A549 (cell line): ENCODE results near the gene TMEM203. TPM values are rescaled to one million over a fixed set of nuclear protein-coding genes. Genes with fewer than 3 reads are reported as not detected.

Source experiments
- ATAC-seq, 2 experiments: fragments of 200-7000 bp in 1 of 2; fragments of >200 bp in 1 of 2; cut with Nextera tagmentation in 1 of 2; cut with Tn5 transposase in 1 of 2; 3 replicates each; pipeline versions ENCODE4 v1.8.0 to v1.9.1; 2018 to 2020; ENCODE audit warnings: mild to moderate bottlenecking in 1 of 2, moderate library complexity in 1 of 2
- CTCF ChIA-PET: fragments of 300-600 bp; sonication (Branson Sonifier 250); formaldehyde crosslinking; extraction: SDS; loops from one replicate; lab custom pipeline; 2021; ENCODE audit warnings: antibody characterized with exemption, inconsistent platforms; lab: Yijun Ruan, JAX
- POLR2A ChIA-PET: fragments of 350-600 bp; formaldehyde crosslinking; extraction: SDS; loops from one replicate; lab custom pipeline; 2021; ENCODE audit warnings: antibody characterized with exemption, inconsistent platforms; lab: Yijun Ruan, JAX
- DNase-seq, 2 experiments: peaks; one replicate each; pipeline versions ENCODE4 v3.0.0 to v3.0.0-alpha.2; 2011 to 2016; ENCODE audit warnings: low read depth in 1 of 2, low spot score in 1 of 2
- FAIRE-seq: peaks from 2 replicates; lab custom pipeline; 2011; peaks lifted over from hg19 to GRCh38; lab: Jason Lieb, UNC
- H3K27ac ChIP-seq, 2 experiments: fragments of >200 bp; sonication (Bioruptor Twin); formaldehyde crosslinking; 3 replicates each; pipeline ENCODE4 v1.5.1; 2016 to 2017
- H3K4me1 ChIP-seq: fragments of >200 bp; sonication (Bioruptor Twin); formaldehyde crosslinking; 3 replicates; pipeline ENCODE4 v1.6.1; 2016
- H3K4me2 ChIP-seq: fragments of >200 bp; sonication (Bioruptor Twin); formaldehyde crosslinking; 3 replicates; pipeline ENCODE4 v1.6.1; 2016
- H3K4me3 ChIP-seq: fragments of >200 bp; sonication (Bioruptor Twin); formaldehyde crosslinking; 3 replicates; pipeline ENCODE4 v1.5.1; 2016
- H3K9me3 ChIP-seq: fragments of >200 bp; sonication (Bioruptor Twin); formaldehyde crosslinking; 3 replicates; pipeline ENCODE4 v1.6.1; 2016
- CBX2 ChIP-seq: fragments of 200-600 bp; sonication (generic); IDR thresholded peaks from 2 replicates; pipeline ENCODE4 v1.6.1; 2016; ENCODE audit warnings: low read depth, mild to moderate bottlenecking, borderline replicate concordance
- CBX8 ChIP-seq: fragments of 200-600 bp; sonication (generic); IDR thresholded peaks from 2 replicates; pipeline ENCODE4 v1.6.1; 2016
- CHD4 ChIP-seq: fragments of 200-600 bp; sonication (generic); IDR thresholded peaks from 2 replicates; pipeline ENCODE4 v1.6.1; 2016; ENCODE audit warnings: antibody characterized with exemption, mild to moderate bottlenecking, borderline replicate concordance
- EP300 ChIP-seq, 2 experiments: fragments of >200 bp; sonication (Bioruptor Twin); formaldehyde crosslinking; IDR thresholded peaks; 2 replicates in 1 of 2; 3 replicates in 1 of 2; pipeline ENCODE4 v1.6.1; 2016 to 2017
- FOSL2 ChIP-seq, 2 experiments: fragments of 450-650 bp in 1 of 2; fragments of >200 bp in 1 of 2; sonication (Bioruptor Twin) in 1 of 2; formaldehyde crosslinking; IDR thresholded peaks; 2 replicates each; pipeline versions ENCODE4 v1.5.0 to v1.6.1; 2016 to 2020; ENCODE audit warnings: mild to moderate bottlenecking in 1 of 2, moderate library complexity in 1 of 2
- FOXS1 ChIP-seq: fragments of 250-450 bp; sonication (Bioruptor Pico); IDR thresholded peaks from 2 replicates; pipeline ENCODE4 v1.5.0; 2020; ENCODE audit warnings: mild to moderate bottlenecking, moderate library complexity
- JUN ChIP-seq, 2 experiments: fragments of >200 bp; sonication (Bioruptor Twin); formaldehyde crosslinking; IDR thresholded peaks; 2 replicates in 1 of 2; 3 replicates in 1 of 2; pipeline ENCODE4 v1.6.1; 2016 to 2017
- JUNB ChIP-seq: fragments of >200 bp; sonication (Bioruptor Twin); formaldehyde crosslinking; IDR thresholded peaks from 2 replicates; pipeline ENCODE4 v1.6.1; 2016
- KDM1A ChIP-seq: fragments of 200-600 bp; sonication (generic); IDR thresholded peaks from 2 replicates; pipeline ENCODE4 v1.6.1; 2016; ENCODE audit warnings: low read depth, mild to moderate bottlenecking
- MAFK ChIP-seq: fragments of 450-650 bp; IDR thresholded peaks from 2 replicates; pipeline ENCODE4 v1.6.1; 2014; ENCODE audit not compliant: partially characterized antibody
- MAZ ChIP-seq: fragments of 150-350 bp; IDR thresholded peaks from 2 replicates; pipeline ENCODE4 v1.6.1; 2014; ENCODE audit warnings: antibody characterized with exemption, low read depth, low read length, borderline replicate concordance
- MYC ChIP-seq: IDR thresholded peaks from 2 replicates; pipeline ENCODE4 v1.6.1; 2012; ENCODE audit warnings: mild to moderate bottlenecking, inconsistent platforms, low read length, improper control_type of control experiment, borderline replicate concordance
- PHF8 ChIP-seq: fragments of 200-600 bp; sonication (generic); IDR thresholded peaks from 2 replicates; pipeline ENCODE4 v1.6.1; 2016; ENCODE audit warnings: low read depth, mild to moderate bottlenecking, antibody characterized with exemption, moderate library complexity, borderline replicate concordance
- POLR2A ChIP-seq: IDR thresholded peaks from 2 replicates; pipeline ENCODE4 v1.6.1; 2012; ENCODE audit warnings: mild to moderate bottlenecking, low read length
- RAD21 ChIP-seq, 2 experiments: fragments of >200 bp in 1 of 2; sonication (Bioruptor Twin) in 1 of 2; formaldehyde crosslinking in 1 of 2; IDR thresholded peaks in 1 of 2; conservative IDR thresholded peaks in 1 of 2; 2 replicates in 1 of 2; 3 replicates in 1 of 2; pipeline ENCODE4 v1.6.1; 2012 to 2018; ENCODE audit warnings: inconsistent platforms in 1 of 2
- RARB ChIP-seq: fragments of 250-450 bp; sonication (Bioruptor Pico); IDR thresholded peaks from 2 replicates; pipeline ENCODE4 v1.8.0; 2021; ENCODE audit warnings: mild to moderate bottlenecking, moderate library complexity
- RNF2 ChIP-seq: fragments of 200-600 bp; sonication (generic); IDR thresholded peaks from 2 replicates; pipeline ENCODE4 v1.6.1; 2016; ENCODE audit warnings: low read depth, mild to moderate bottlenecking, antibody characterized with exemption, moderate library complexity, borderline replicate concordance
- SREBF2 ChIP-seq: fragments of 450-650 bp; IDR thresholded peaks from 2 replicates; pipeline ENCODE4 v1.6.1; 2014; ENCODE audit warnings: mild to moderate bottlenecking, moderate library complexity
- TFCP2L1 ChIP-seq: fragments of 250-450 bp; sonication (Bioruptor Pico); IDR thresholded peaks from 2 replicates; pipeline ENCODE4 v1.5.0; 2021; ENCODE audit warnings: mild to moderate bottlenecking
- WGBS: methylation state at CpG from one replicate; pipeline ENCODE4 v1.1.6; 2017; ENCODE audit errors: missing lambda C conversion rate; 5-methylcytosine and 5-hydroxymethylcytosine counted together
- polyA plus RNA-seq, 4 experiments: library from polyadenylated mRNA; depleted of rRNA in 3 of 4; stranded (reverse); fragments of >200 nt; fragmentation: RNase III in 1 of 4; extraction: RNeasy Plus Mini Kit Qiagen cat#74134 plus additional on column Dnase treatment in 1 of 4; gene quantifications; 2 replicates in 3 of 4; 3 replicates in 1 of 4; pipeline ENCODE4 v1.2.3, GENCODE V29; 2011 to 2017
- TF ChIP-seq, protein P1 (sequence below): IDR thresholded peaks from 2 replicates; pipeline ENCODE4 v1.6.1; 2012
- TF ChIP-seq, protein P2 (sequence below): IDR thresholded peaks from 2 replicates; pipeline ENCODE4 v1.6.1; 2012
- TF ChIP-seq, protein P3 (sequence below): fragments of >200 bp; sonication (Bioruptor Twin); formaldehyde crosslinking; IDR thresholded peaks from 3 replicates; pipeline ENCODE4 v1.6.1; 2016
- TF ChIP-seq, protein P4 (sequence below): fragments of >200 bp; sonication (Bioruptor Twin); formaldehyde crosslinking; IDR thresholded peaks from 2 replicates; pipeline ENCODE4 v1.6.1; 2016
- TF ChIP-seq, protein P5 (sequence below): fragments of 250-450 bp; sonication (Bioruptor Pico); IDR thresholded peaks from 2 replicates; pipeline ENCODE4 v1.5.0; 2021; ENCODE audit warnings: mild to moderate bottlenecking, moderate library complexity, borderline replicate concordance

The TMEM203 gene
- polyA plus RNA-seq, 2 of the 4 experiments (the other 2 are of a cell fraction), result 31.0 to 47.3 TPM

DNA sequence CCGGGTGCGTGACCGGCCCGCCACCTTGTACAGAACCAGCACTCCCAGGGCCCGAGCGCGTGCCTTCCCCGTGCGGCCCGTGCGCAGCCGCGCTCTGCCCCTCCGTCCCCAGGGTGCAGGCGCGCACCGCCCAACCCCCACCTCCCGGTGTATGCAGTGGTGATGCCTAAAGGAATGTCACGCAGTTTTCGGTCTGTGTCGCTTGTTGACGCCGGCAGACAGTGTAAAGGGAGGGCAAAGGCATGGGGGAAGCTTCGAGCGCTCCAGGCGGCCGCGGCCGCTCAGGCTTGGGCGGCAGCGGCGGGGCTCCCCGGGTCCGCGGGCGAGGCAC, 36.9 kb downstream of the TMEM203 start:
- H3K27ac ChIP-seq, result peak overlapping the region; percentile 59 to 78
- CTCF ChIA-PET, result interaction anchor here (0.8 to 16.5 kb wide), 8 partner anchors 8 to 68 kb away, joined by 3 to 156 read pairs (median 7); partner anchors contain the start of genes ANAPC2, RNF224 and SSNA1
- FAIRE-seq, result no peak

DNA sequence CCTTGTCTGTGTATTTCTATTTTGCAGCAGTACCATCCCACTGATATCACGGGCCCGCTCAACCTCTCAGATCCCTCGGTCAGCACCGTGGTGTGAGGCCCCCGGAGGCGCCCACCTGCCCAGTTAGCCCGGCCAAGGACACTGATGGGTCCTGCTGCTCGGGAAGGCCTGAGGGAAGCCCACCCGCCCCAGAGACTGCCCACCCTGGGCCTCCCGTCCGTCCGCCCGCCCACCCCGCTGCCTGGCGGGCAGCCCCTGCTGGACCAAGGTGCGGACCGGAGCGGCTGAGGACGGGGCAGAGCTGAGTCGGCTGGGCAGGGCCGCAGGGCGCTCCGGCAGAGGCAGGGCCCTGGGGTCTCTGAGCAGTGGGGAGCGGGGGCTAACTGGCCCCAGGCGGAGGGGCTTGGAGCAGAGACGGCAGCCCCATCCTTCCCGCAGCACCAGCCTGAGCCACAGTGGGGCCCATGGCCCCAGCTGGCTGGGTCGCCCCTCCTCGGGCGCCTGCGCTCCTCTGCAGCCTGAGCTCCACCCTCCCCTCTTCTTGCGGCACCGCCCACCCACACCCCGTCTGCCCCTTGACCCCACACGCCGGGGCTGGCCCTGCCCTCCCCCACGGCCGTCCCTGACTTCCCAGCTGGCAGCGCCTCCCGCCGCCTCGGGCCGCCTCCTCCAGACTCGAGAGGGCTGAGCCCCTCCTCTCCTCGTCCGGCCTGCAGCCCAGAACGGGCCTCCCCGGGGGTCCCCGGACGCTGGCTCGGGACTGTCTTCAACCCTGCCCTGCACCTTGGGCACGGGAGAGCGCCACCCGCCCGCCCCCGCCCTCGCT, 37.5 kb downstream of the TMEM203 start:
- ChIA-PET CTCF (interaction anchor here (0.8 to 16.5 kb wide), 8 partner anchors 9 to 69 kb away, joined by 3 to 156 read pairs (median 7); partner anchors contain the start of genes ANAPC2, CYSRT1, RNF224 and SSNA1), POLR2A (interaction anchor here (0.6 to 2.0 kb wide), 9 partner anchors 9 to 81 kb away, joined by 3 to 10 read pairs (median 4); partner anchors contain the start of genes MAN1B1, SSNA1 and TUBB4B)
- ATAC-seq (peak; percentile 17 to 57; a peak in 5 of 6 replicates), DNase-seq (peak in 1 of 2 experiments; percentile 77), FAIRE-seq (no peak)
- Histone ChIP-seq H3K27ac (peak overlapping the region; percentile 59 to 78), H3K4me2 (peak overlapping the region; percentile 99), H3K4me3 (peak overlapping the region; percentile 47), H3K9me3 (no peaks in the 10 kb centered on the region), H3K4me1 (peaks cover 27% of the 10 kb centered on the region)
- 1% methylated on average over 13 of the region's 57 CpGs for WGBS
- TF ChIP-seq, protein P1, sequence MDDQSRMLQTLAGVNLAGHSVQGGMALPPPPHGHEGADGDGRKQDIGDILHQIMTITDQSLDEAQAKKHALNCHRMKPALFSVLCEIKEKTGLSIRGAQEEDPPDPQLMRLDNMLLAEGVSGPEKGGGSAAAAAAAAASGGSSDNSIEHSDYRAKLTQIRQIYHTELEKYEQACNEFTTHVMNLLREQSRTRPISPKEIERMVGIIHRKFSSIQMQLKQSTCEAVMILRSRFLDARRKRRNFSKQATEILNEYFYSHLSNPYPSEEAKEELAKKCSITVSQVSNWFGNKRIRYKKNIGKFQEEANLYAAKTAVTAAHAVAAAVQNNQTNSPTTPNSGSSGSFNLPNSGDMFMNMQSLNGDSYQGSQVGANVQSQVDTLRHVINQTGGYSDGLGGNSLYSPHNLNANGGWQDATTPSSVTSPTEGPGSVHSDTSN, result 0 out of 2 replicates have a peak, but pooled peaks have one; percentile 25
- peak; percentile 12; the same call in 1 of the 2 replicates for TF ChIP-seq POLR2A
- TF ChIP-seq JUN (IDR thresholded peaks at IDR 0.05), result peak in 1 of 2 experiments; percentile 29; a peak in 1 of 5 replicates
- TF ChIP-seq MYC, result no peak

More for the DNA sequence above, 36.9 kb downstream of the TMEM203 start:
- Histone ChIP-seq H3K4me3 (peak overlapping the region; percentile 47), H3K9me3 (no peaks in the 10 kb centered on the region), H3K4me2 (peak overlapping the region; percentile 99), H3K4me1 (peaks cover 27% of the 10 kb centered on the region)
- peak in 1 of 2 experiments; percentile 53 for DNase-seq
- no peak for TF ChIP-seq MAFK
- TF ChIP-seq JUNB, result no peak
- TF ChIP-seq, protein P2, sequence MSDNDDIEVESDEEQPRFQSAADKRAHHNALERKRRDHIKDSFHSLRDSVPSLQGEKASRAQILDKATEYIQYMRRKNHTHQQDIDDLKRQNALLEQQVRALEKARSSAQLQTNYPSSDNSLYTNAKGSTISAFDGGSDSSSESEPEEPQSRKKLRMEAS, result peak; percentile 74
- TF ChIP-seq FOSL2 (IDR thresholded peaks at IDR 0.05), result no peak
- TF ChIP-seq FOSL2 (CRISPR knock-in tag; IDR thresholded peaks at IDR 0.05), result no peak
- TF ChIP-seq, protein P1, result no peak
- TF ChIP-seq POLR2A, result no peak
- TF ChIP-seq, protein P3, sequence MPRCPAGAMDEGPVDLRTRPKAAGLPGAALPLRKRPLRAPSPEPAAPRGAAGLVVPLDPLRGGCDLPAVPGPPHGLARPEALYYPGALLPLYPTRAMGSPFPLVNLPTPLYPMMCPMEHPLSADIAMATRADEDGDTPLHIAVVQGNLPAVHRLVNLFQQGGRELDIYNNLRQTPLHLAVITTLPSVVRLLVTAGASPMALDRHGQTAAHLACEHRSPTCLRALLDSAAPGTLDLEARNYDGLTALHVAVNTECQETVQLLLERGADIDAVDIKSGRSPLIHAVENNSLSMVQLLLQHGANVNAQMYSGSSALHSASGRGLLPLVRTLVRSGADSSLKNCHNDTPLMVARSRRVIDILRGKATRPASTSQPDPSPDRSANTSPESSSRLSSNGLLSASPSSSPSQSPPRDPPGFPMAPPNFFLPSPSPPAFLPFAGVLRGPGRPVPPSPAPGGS, result no peak
- TF ChIP-seq EP300 (IDR thresholded peaks at IDR 0.05), result no peak
- WGBS, result 2% methylated on average over 9 of the region's 36 CpGs
- peak; percentile 22 to 38; a peak in 4 of 6 replicates for ATAC-seq
- POLR2A ChIA-PET, result interaction anchor here (1.1 to 2.0 kb wide), 5 partner anchors 18 to 72 kb away, joined by 3 to 10 read pairs (median 6); partner anchors contain the start of gene TUBB4B

DNA sequence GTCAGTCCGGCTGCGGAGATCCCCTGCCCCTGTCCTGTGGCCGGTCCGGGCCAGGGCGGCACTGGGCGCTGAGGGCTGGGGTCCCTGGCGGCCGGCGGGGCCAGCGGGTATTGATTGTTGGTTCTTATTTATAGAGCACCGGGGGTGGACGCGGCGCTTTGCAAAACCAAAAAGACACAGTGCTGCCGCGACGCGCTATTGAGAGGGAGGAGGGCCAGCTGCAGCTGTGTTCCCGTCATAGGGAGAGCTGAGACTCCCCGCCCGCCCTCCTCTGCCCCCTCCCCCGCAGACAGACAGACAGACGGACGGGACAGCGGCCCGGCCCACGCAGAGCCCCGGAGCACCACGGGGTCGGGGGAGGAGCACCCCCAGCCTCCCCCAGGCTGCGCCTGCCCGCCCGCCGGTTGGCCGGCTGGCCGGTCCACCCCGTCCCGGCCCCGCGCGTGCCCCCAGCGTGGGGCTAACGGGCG, 38.1 kb downstream of the TMEM203 start:
- peak overlapping the region; percentile 99 for H3K4me2 ChIP-seq
- WGBS, result 22% methylated on average over 16 of the region's 44 CpGs
- POLR2A ChIA-PET, result interaction anchor here (0.6 to 2.0 kb wide), 5 partner anchors 22 to 73 kb away, joined by 3 to 10 read pairs (median 4); partner anchors contain the start of genes SSNA1 and TUBB4B
- H3K4me1 ChIP-seq, result peaks cover 32% of the 10 kb centered on the region
- H3K4me3 ChIP-seq, result peak overlapping the region; percentile 47
- DNase-seq (no peak), FAIRE-seq (no peak), ATAC-seq (no peak)
- peak overlapping the region in 1 of 2 experiments; percentile 78; a peak in 4 of 6 replicates for H3K27ac ChIP-seq
- CTCF ChIA-PET, result interaction anchor here (1.2 to 16.5 kb wide), 7 partner anchors 10 to 69 kb away, joined by 3 to 156 read pairs (median 5); partner anchors contain the start of genes ANAPC2, CYSRT1, RNF224 and SSNA1
- no peaks in the 10 kb centered on the region for H3K9me3 ChIP-seq
- TF ChIP-seq KDM1A (no peak), CBX8 (no peak), CHD4 (no peak), JUN (IDR thresholded peaks at IDR 0.05) (no peak), FOSL2 (IDR thresholded peaks at IDR 0.05) (no peak), FOSL2 (CRISPR knock-in tag; IDR thresholded peaks at IDR 0.05) (no peak), FOXS1 (no peak), MAFK (no peak), RARB (no peak), SREBF2 (no peak), MAZ (no peak), EP300 (IDR thresholded peaks at IDR 0.05) (no peak), RAD21 (conservative IDR thresholded peaks at IDR 0.05 in 1 of 2, IDR thresholded peaks at IDR 0.05 in 1 of 2) (no peak), RNF2 (no peak), CBX2 (no peak), PHF8 (no peak), TFCP2L1 (CRISPR knock-in tag) (no peak)
- TF ChIP-seq, protein P4, sequence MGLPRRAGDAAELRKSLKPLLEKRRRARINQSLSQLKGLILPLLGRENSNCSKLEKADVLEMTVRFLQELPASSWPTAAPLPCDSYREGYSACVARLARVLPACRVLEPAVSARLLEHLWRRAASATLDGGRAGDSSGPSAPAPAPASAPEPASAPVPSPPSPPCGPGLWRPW, result no peak
- TF ChIP-seq, protein P5, sequence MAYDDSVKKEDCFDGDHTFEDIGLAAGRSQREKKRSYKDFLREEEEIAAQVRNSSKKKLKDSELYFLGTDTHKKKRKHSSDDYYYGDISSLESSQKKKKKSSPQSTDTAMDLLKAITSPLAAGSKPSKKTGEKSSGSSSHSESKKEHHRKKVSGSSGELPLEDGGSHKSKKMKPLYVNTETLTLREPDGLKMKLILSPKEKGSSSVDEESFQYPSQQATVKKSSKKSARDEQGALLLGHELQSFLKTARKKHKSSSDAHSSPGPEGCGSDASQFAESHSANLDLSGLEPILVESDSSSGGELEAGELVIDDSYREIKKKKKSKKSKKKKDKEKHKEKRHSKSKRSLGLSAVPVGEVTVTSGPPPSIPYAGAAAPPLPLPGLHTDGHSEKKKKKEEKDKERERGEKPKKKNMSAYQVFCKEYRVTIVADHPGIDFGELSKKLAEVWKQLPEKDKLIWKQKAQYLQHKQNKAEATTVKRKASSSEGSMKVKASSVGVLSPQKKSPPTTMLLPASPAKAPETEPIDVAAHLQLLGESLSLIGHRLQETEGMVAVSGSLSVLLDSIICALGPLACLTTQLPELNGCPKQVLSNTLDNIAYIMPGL (CRISPR knock-in tag), result no peak
